WTC11 (cell line): ENCODE data around the gene NCMAP. TPM values are rescaled to one million over a fixed set of nuclear protein-coding genes. Genes with fewer than 3 reads are reported as not detected.

ENCODE experiments used
- ATAC-seq: fragments of 200-7000 bp; cut with Tn5 transposase; 2 replicates; pipeline ENCODE4 v1.10.0; 2021; ENCODE audit warnings: mild to moderate bottlenecking, moderate library complexity
- CTCF ChIA-PET: fragments of 300-600 bp; sonication (Branson Sonifier 250); formaldehyde crosslinking; loops from one replicate; lab custom pipeline; 2021; ENCODE audit warnings: antibody characterized with exemption; lab: Charles Lee
- POLR2A ChIA-PET: fragments of 350-600 bp; sonication (Branson Sonifier 250); formaldehyde crosslinking; loops from one replicate; lab custom pipeline; 2021; ENCODE audit warnings: antibody characterized with exemption; lab: Charles Lee
- DNase-seq: peaks from one replicate; pipeline ENCODE4 v3.0.0; 2021; ENCODE audit warnings: low spot score
- H3K27ac Mint-ChIP-seq: 2 replicates; pipeline ENCODE4 v1.8.0; 2021; ENCODE audit warnings: mixed read lengths
- H3K27me3 Mint-ChIP-seq: 2 replicates; pipeline ENCODE4 v1.8.0; 2021; ENCODE audit warnings: low read depth, mild to moderate bottlenecking, moderate library complexity, mixed read lengths
- H3K36me3 Mint-ChIP-seq: 2 replicates; pipeline ENCODE4 v1.8.0; 2021; ENCODE audit warnings: mixed read lengths
- H3K4me1 Mint-ChIP-seq: 2 replicates; pipeline ENCODE4 v1.8.0; 2022; ENCODE audit warnings: mixed read lengths
- H3K4me3 Mint-ChIP-seq: 2 replicates; pipeline ENCODE4 v1.8.0; 2021; ENCODE audit warnings: mild to moderate bottlenecking, moderate library complexity, mixed read lengths
- H3K9me3 Mint-ChIP-seq: 2 replicates; pipeline ENCODE4 v1.8.0; 2021; ENCODE audit warnings: mixed read lengths
- CBFB ChIP-seq: sonication (generic); formaldehyde crosslinking; IDR thresholded peaks from 2 replicates; pipeline ENCODE4 v1.8.1; 2022; ENCODE audit warnings: mild to moderate bottlenecking, low read depth, missing genetic modification reagents
- E2F4 ChIP-seq: sonication (generic); formaldehyde crosslinking; IDR thresholded peaks from 2 replicates; pipeline ENCODE4 v1.8.1; 2022; ENCODE audit warnings: low read depth, mild to moderate bottlenecking, moderate library complexity, missing genetic modification reagents, borderline replicate concordance
- HMGXB4 ChIP-seq: sonication (generic); formaldehyde crosslinking; IDR thresholded peaks from 2 replicates; pipeline ENCODE4 v1.8.1; 2023; ENCODE audit warnings: mild to moderate bottlenecking, moderate library complexity, missing genetic modification reagents
- MAX ChIP-seq: sonication (generic); formaldehyde crosslinking; IDR thresholded peaks from 2 replicates; pipeline ENCODE4 v1.8.0; 2022; ENCODE audit warnings: mild to moderate bottlenecking, missing genetic modification reagents
- NR1H2 ChIP-seq: sonication (generic); formaldehyde crosslinking; IDR thresholded peaks from 2 replicates; pipeline ENCODE4 v1.9.0; 2021; ENCODE audit warnings: mild to moderate bottlenecking, moderate library complexity, missing genetic modification reagents
- NR2C2 ChIP-seq: sonication (generic); formaldehyde crosslinking; IDR thresholded peaks from 2 replicates; pipeline ENCODE4 v1.8.0; 2022; ENCODE audit warnings: mild to moderate bottlenecking, missing genetic modification reagents
- SMAD3 ChIP-seq: sonication (generic); formaldehyde crosslinking; IDR thresholded peaks from 2 replicates; pipeline ENCODE4 v1.8.0; 2022; ENCODE audit warnings: missing genetic modification reagents, mild to moderate bottlenecking, borderline replicate concordance
- TCF7 ChIP-seq: sonication (generic); formaldehyde crosslinking; IDR thresholded peaks from 2 replicates; pipeline ENCODE4 v1.8.0; 2022; ENCODE audit warnings: mild to moderate bottlenecking, low read depth, missing genetic modification reagents, moderate library complexity
- ZBTB21 ChIP-seq: sonication (generic); formaldehyde crosslinking; IDR thresholded peaks from 2 replicates; pipeline ENCODE4 v1.8.1; 2023; ENCODE audit warnings: mild to moderate bottlenecking, missing genetic modification reagents, borderline replicate concordance
- ZMAT4 ChIP-seq: fragments of 250-450 bp; sonication (Bioruptor Pico); IDR thresholded peaks from 2 replicates; pipeline ENCODE4 v1.9.0; 2021; ENCODE audit warnings: mild to moderate bottlenecking
- ZNF232 ChIP-seq: sonication (generic); formaldehyde crosslinking; IDR thresholded peaks from 2 replicates; pipeline ENCODE4 v1.8.0; 2022; ENCODE audit warnings: mild to moderate bottlenecking, missing genetic modification reagents
- total RNA-seq: library from RNA; stranded (reverse); gene quantifications from 3 replicates; pipeline ENCODE4 v1.2.3, GENCODE V29; 2021
- TF ChIP-seq, protein P1 (sequence below): sonication (generic); formaldehyde crosslinking; IDR thresholded peaks from 2 replicates; pipeline ENCODE4 v1.8.1; 2023; ENCODE audit warnings: mild to moderate bottlenecking, missing genetic modification reagents
- TF ChIP-seq, protein P2 (sequence below): fragments of 250-450 bp; sonication (Bioruptor Pico); conservative IDR thresholded peaks from 2 replicates; pipeline ENCODE4 v1.9.0; 2021; ENCODE audit warnings: mild to moderate bottlenecking
- TF ChIP-seq, protein P3 (sequence below): sonication (generic); formaldehyde crosslinking; IDR thresholded peaks from 2 replicates; pipeline ENCODE4 v1.8.0; 2023; ENCODE audit warnings: missing genetic modification reagents, mild to moderate bottlenecking, borderline replicate concordance
- TF ChIP-seq, protein P4 (sequence below): sonication (generic); formaldehyde crosslinking; IDR thresholded peaks from 2 replicates; pipeline ENCODE4 v1.8.0; 2022; ENCODE audit warnings: mild to moderate bottlenecking, missing genetic modification reagents
- TF ChIP-seq, protein P5 (sequence below): sonication (generic); formaldehyde crosslinking; IDR thresholded peaks from 2 replicates; pipeline ENCODE4 v1.8.1; 2023; ENCODE audit warnings: mild to moderate bottlenecking, missing genetic modification reagents, moderate library complexity

The NCMAP gene
- total RNA-seq, 1 experiment from 2014 or later: 0.26 TPM

GRCh38 chr1:24620678-24621077 is 64.8 kb downstream of the NCMAP start:
- TF ChIP-seq, protein P1, sequence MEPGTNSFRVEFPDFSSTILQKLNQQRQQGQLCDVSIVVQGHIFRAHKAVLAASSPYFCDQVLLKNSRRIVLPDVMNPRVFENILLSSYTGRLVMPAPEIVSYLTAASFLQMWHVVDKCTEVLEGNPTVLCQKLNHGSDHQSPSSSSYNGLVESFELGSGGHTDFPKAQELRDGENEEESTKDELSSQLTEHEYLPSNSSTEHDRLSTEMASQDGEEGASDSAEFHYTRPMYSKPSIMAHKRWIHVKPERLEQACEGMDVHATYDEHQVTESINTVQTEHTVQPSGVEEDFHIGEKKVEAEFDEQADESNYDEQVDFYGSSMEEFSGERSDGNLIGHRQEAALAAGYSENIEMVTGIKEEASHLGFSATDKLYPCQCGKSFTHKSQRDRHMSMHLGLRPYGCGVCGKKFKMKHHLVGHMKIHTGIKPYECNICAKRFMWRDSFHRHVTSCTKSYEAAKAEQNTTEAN (CRISPR knock-in tag): no peak
- TF ChIP-seq, protein P2, sequence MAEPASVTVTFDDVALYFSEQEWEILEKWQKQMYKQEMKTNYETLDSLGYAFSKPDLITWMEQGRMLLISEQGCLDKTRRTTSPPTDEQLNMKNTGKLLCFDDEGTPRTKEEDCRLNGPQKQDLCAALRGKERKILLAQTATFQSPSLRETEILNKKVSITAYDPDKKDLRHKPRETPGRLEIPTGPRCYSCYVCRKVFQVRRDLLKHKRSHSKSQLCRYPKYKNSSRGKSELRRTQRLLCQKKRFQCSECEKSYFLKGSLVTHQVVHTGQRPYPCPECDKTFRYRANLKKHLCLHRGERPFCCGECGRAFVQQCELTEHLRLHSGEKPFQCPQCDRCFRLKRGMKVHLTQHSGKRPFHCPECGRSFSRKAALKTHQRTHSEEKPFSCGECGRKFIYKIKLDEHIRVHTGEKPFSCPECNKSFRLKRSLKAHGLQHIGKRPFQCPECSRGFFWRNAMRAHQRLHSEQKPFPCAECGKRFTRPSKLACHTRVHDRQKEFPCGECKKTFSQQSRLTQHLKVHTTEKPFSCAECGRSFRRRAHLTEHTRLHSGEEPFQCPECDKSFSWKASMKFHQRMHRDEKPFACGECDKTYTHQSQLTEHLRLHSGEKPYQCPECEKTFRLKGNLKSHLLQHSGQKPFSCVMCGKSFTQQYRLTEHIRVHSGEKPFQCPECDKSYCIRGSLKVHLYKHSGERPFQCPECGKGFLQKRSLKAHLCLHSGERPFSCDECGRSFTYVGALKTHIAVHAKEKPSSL (CRISPR knock-in tag): no peak
- no peak for TF ChIP-seq ZMAT4 (CRISPR knock-in tag)
- no peak for TF ChIP-seq MAX (CRISPR knock-in tag)
- TF ChIP-seq, protein P3, sequence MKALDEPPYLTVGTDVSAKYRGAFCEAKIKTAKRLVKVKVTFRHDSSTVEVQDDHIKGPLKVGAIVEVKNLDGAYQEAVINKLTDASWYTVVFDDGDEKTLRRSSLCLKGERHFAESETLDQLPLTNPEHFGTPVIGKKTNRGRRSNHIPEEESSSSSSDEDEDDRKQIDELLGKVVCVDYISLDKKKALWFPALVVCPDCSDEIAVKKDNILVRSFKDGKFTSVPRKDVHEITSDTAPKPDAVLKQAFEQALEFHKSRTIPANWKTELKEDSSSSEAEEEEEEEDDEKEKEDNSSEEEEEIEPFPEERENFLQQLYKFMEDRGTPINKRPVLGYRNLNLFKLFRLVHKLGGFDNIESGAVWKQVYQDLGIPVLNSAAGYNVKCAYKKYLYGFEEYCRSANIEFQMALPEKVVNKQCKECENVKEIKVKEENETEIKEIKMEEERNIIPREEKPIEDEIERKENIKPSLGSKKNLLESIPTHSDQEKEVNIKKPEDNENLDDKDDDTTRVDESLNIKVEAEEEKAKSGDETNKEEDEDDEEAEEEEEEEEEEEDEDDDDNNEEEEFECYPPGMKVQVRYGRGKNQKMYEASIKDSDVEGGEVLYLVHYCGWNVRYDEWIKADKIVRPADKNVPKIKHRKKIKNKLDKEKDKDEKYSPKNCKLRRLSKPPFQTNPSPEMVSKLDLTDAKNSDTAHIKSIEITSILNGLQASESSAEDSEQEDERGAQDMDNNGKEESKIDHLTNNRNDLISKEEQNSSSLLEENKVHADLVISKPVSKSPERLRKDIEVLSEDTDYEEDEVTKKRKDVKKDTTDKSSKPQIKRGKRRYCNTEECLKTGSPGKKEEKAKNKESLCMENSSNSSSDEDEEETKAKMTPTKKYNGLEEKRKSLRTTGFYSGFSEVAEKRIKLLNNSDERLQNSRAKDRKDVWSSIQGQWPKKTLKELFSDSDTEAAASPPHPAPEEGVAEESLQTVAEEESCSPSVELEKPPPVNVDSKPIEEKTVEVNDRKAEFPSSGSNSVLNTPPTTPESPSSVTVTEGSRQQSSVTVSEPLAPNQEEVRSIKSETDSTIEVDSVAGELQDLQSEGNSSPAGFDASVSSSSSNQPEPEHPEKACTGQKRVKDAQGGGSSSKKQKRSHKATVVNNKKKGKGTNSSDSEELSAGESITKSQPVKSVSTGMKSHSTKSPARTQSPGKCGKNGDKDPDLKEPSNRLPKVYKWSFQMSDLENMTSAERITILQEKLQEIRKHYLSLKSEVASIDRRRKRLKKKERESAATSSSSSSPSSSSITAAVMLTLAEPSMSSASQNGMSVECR (CRISPR knock-in tag): no peak
- no peak for TF ChIP-seq E2F4 (CRISPR knock-in tag)
- TF ChIP-seq, protein P4, sequence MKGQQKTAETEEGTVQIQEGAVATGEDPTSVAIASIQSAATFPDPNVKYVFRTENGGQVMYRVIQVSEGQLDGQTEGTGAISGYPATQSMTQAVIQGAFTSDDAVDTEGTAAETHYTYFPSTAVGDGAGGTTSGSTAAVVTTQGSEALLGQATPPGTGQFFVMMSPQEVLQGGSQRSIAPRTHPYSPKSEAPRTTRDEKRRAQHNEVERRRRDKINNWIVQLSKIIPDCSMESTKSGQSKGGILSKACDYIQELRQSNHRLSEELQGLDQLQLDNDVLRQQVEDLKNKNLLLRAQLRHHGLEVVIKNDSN (CRISPR knock-in tag): no peak
- no peak for TF ChIP-seq ZNF232 (CRISPR knock-in tag)
- Mint-ChIP-seq H3K9me3 (peaks cover 4% of the 10 kb centered on the region), H3K36me3 (no peaks in the 10 kb centered on the region), H3K4me3 (no peak overlapping the region), H3K27me3 (no peaks in the 10 kb centered on the region), H3K4me1 (no peaks in the 10 kb centered on the region), H3K27ac (no peak overlapping the region)
- ChIA-PET POLR2A (no interaction called here), CTCF (interaction anchor here (1.2 to 1.6 kb wide), 2 partner anchors 33 to 205 kb away, joined by 4 to 5 read pairs; partner anchors contain the start of gene NIPAL3)
- ATAC-seq (no peak), DNase-seq (no peak)

GRCh38 chr1:24621121-24621520 is 65.2 kb downstream of the NCMAP start:
- H3K36me3 Mint-ChIP-seq: no peaks in the 10 kb centered on the region
- H3K27ac Mint-ChIP-seq: no peak overlapping the region
- H3K27me3 Mint-ChIP-seq: no peaks in the 10 kb centered on the region
- H3K4me1 Mint-ChIP-seq: no peaks in the 10 kb centered on the region
- POLR2A ChIA-PET: interaction anchor here (0.6 kb wide), 1 partner anchor 91 kb away, joined by 6 read pairs; no protein-coding TSS in a partner anchor
- ATAC-seq (no peak), DNase-seq (no peak)
- H3K9me3 Mint-ChIP-seq: peaks cover 4% of the 10 kb centered on the region
- no peak overlapping the region for H3K4me3 Mint-ChIP-seq
- CTCF ChIA-PET: interaction anchor here (1.2 to 1.6 kb wide), 2 partner anchors 34 to 206 kb away, joined by 4 to 5 read pairs; partner anchors contain the start of gene NIPAL3
- TF ChIP-seq ZBTB21 (CRISPR knock-in tag) (no peak), SMAD3 (CRISPR knock-in tag) (no peak), HMGXB4 (CRISPR knock-in tag) (no peak), NR1H2 (CRISPR knock-in tag) (no peak), MAX (CRISPR knock-in tag) (no peak), NR2C2 (no peak), TCF7 (CRISPR knock-in tag) (no peak), CBFB (CRISPR knock-in tag) (no peak)
- TF ChIP-seq, protein P2 (CRISPR knock-in tag): no peak
- TF ChIP-seq, protein P5, sequence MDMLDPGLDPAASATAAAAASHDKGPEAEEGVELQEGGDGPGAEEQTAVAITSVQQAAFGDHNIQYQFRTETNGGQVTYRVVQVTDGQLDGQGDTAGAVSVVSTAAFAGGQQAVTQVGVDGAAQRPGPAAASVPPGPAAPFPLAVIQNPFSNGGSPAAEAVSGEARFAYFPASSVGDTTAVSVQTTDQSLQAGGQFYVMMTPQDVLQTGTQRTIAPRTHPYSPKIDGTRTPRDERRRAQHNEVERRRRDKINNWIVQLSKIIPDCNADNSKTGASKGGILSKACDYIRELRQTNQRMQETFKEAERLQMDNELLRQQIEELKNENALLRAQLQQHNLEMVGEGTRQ (CRISPR knock-in tag): no peak
